HepG2 (cell line): ENCODE results near the gene CTSO.

Experiments
- CTCF ChIP-seq: sonication (generic); formaldehyde crosslinking; IDR thresholded peaks from 2 replicates; pipeline ENCODE4 v1.5.0; 2020; ENCODE audit warnings: mild to moderate bottlenecking, missing genetic modification reagents, moderate library complexity
- EZH2 ChIP-seq: conservative IDR thresholded peaks from 2 replicates; pipeline ENCODE4 v1.6.1; 2012; ENCODE audit warnings: mild to moderate bottlenecking, low read depth, low read length, moderate library complexity
- THAP7 ChIP-seq: sonication (generic); formaldehyde crosslinking; IDR thresholded peaks from 2 replicates; pipeline ENCODE4 v1.8.1; 2023; ENCODE audit warnings: mild to moderate bottlenecking, missing genetic modification reagents

DNA sequence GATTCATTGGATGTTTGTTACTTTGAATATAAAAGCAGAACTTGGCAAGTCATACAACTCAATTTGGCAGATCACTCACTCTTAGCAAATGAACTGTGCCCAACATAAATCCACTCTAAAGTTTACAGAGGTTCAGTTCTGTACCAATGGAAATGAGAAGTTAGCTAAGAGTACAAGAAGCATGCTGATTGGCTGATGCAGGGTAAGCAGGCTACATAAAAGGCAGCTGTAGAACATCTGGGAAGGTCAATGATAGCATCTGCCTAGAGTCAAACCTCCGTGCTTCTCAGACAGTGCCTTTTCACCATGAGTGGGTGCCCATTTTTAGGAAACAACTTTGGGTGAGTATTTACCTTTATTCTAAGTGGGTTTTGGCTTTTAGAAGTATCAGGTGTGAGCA lies 50.2 kb downstream of the CTSO start, which contains the start of gene TDO2:
- TF ChIP-seq CTCF (CRISPR knock-in tag) (no peak), THAP7 (no peak), EZH2 (no peak)
